Lung (tissue), 12 donors: ENCODE measurements around the gene RGS17. TPM values are rescaled to one million over a fixed set of nuclear protein-coding genes. Genes with fewer than 3 reads are reported as not detected.

Source experiments
- ATAC-seq: fragments of 200-7000 bp; cut with Tn5 transposase; one replicate; pipeline ENCODE4 v1.9.1; 2020; ENCODE audit warnings: moderate number of reproducible peaks; ENCODE audit not compliant: insufficient read depth, low FRiP score
- DNase-seq, 3 donors: peaks; one replicate each; pipeline ENCODE4 v3.0.0-alpha.2; 2013 to 2017
- H3K27ac ChIP-seq, 2 donors: one replicate each; pipeline ENCODE4 v1.5.1; 2013; ENCODE audit warnings: mild to moderate bottlenecking in 2 of 2, moderate library complexity in 2 of 2, control low read depth in 1 of 2, inconsistent platforms in 1 of 2, low read depth in 1 of 2, low read length in 1 of 2
- H3K27me3 ChIP-seq, 3 donors: one replicate each; pipeline ENCODE4 v1.5.1; 2013; ENCODE audit warnings: low read length in 2 of 3; ENCODE audit not compliant: control insufficient read depth in 3 of 3, insufficient read depth in 3 of 3
- H3K36me3 ChIP-seq, 4 donors: one replicate each; pipeline ENCODE4 v1.5.1; 2013; ENCODE audit warnings: low read length in 4 of 4, mild to moderate bottlenecking in 1 of 4, moderate library complexity in 1 of 4; ENCODE audit not compliant: control insufficient read depth in 4 of 4, insufficient read depth in 4 of 4
- H3K4me1 ChIP-seq, 5 donors: one replicate each; pipeline ENCODE4 v1.5.1; 2013; ENCODE audit warnings: low read length in 5 of 5, mild to moderate bottlenecking in 2 of 5, moderate library complexity in 1 of 5; ENCODE audit not compliant: control insufficient read depth in 5 of 5, insufficient read depth in 5 of 5
- H3K4me3 ChIP-seq: one replicate; pipeline ENCODE4 v1.5.1; 2013; ENCODE audit warnings: mild to moderate bottlenecking, control low read depth, moderate library complexity
- H3K9ac ChIP-seq, 2 donors: one replicate each; pipeline ENCODE4 v1.5.1; 2013; ENCODE audit warnings: low read length in 2 of 2, control low read depth in 1 of 2; ENCODE audit not compliant: insufficient read depth in 1 of 2
- H3K9me3 ChIP-seq, 4 donors: one replicate each; pipeline ENCODE4 v1.5.1; 2013; ENCODE audit warnings: low read length in 3 of 4, mild to moderate bottlenecking in 1 of 4, moderate library complexity in 1 of 4; ENCODE audit not compliant: control insufficient read depth in 4 of 4, insufficient read depth in 3 of 4
- WGBS, 2 donors: extraction: QIAGEN DNeasy Blood & Tissue Kit; methylation state at CpG; one replicate each; pipeline ENCODE4 v1.1.7; 2013; 5-methylcytosine and 5-hydroxymethylcytosine counted together
- polyA plus RNA-seq, 2 donors: library from polyadenylated mRNA; stranded (reverse); fragments of 200-250 nt; gene quantifications; one replicate each; pipeline ENCODE4 v1.2.1, GENCODE V29; 2013
- total RNA-seq, 2 donors: library from RNA; depleted of rRNA in 1 of 2; stranded (reverse); fragments of >200 nt in 1 of 2; gene quantifications; one replicate each; pipeline ENCODE4 v1.2.1, GENCODE V29; 2014 to 2021
- TF ChIP-seq, protein P1 (sequence below): IDR thresholded peaks from 2 replicates; pipeline ENCODE4 v1.5.1; 2012; ENCODE audit warnings: mild to moderate bottlenecking; ENCODE audit errors: control extremely low read depth, extremely low read depth
- donor health status: control.
- donor health status: control.
- donor health status: Bipolar disorder and iron deficiency.
- donor health status: healthy.
- donor health status: DM: yes; HTN: yes; CAD: no.

The RGS17 gene
- total and polyA plus RNA-seq, 4 donors = 0.17 to 1.7 (median 0.41) TPM

DNA sequence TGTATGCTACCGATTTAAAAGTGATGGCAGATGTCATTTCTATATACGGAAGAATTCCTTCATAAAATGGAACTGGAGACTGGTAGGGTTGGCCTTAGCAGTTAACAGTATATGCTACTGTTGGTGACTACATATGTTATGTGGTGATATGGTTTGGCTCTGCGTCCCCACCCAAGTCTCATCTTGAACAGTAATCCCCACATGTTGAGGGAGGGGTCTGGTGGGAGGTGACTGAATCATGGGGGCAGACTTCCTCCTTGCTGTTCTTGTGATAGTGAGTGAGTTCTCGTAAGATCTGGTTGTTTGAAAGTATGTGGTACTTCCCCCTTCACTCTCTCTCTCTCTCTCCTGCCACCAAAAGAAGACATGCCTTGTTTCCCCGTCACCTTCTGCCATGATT is 29.6 kb downstream of the RGS17 start:
- Histone ChIP-seq H3K27me3 (no peaks in the 10 kb centered on the region), H3K9ac (no peak overlapping the region), H3K4me1 (no peaks in the 10 kb centered on the region), H3K9me3 (peaks cover 0 to 2% (median 0%) of the 10 kb centered on the region in 4 donors), H3K36me3 (no peaks in the 10 kb centered on the region), H3K27ac (no peak overlapping the region), H3K4me3 (no peak overlapping the region)
- TF ChIP-seq, protein P1, sequence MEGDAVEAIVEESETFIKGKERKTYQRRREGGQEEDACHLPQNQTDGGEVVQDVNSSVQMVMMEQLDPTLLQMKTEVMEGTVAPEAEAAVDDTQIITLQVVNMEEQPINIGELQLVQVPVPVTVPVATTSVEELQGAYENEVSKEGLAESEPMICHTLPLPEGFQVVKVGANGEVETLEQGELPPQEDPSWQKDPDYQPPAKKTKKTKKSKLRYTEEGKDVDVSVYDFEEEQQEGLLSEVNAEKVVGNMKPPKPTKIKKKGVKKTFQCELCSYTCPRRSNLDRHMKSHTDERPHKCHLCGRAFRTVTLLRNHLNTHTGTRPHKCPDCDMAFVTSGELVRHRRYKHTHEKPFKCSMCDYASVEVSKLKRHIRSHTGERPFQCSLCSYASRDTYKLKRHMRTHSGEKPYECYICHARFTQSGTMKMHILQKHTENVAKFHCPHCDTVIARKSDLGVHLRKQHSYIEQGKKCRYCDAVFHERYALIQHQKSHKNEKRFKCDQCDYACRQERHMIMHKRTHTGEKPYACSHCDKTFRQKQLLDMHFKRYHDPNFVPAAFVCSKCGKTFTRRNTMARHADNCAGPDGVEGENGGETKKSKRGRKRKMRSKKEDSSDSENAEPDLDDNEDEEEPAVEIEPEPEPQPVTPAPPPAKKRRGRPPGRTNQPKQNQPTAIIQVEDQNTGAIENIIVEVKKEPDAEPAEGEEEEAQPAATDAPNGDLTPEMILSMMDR = no peak
- ATAC-seq (no peak), DNase-seq (no peak)
- 87 to 90% methylated on average over 5 of the region's 5 CpGs for WGBS, 2 donors

DNA sequence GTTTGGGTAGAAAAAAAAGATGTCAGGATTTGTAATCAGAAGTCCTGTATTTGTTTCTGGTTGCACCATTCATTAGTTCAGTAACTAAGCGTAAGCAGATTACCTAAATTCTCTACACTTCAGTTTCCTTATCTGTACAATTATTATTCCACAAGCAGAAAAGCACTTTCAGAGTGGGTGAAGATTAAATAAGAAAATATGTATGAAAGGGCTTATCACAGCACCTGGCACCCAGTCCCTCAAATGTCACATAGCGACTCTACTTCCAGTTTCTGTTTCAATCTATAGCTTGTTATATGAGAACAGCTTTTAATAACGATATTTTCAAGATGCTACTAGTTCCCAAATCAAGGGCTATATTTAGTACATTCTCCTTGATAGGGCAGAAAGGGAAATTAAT is 31.4 kb downstream of the RGS17 start:
- H3K36me3 ChIP-seq = no peaks in the 10 kb centered on the region
- H3K9me3 ChIP-seq = no peaks in the 10 kb centered on the region
- DNase-seq (no peak), ATAC-seq (no peak)
- no peaks in the 10 kb centered on the region for H3K4me1 ChIP-seq
- WGBS, 2 donors = 54 to 69% methylated on average over 3 of the region's 3 CpGs
- no peak overlapping the region for H3K9ac ChIP-seq
- H3K4me3 ChIP-seq = no peak overlapping the region
- H3K27me3 ChIP-seq = no peaks in the 10 kb centered on the region
- no peak overlapping the region for H3K27ac ChIP-seq
- TF ChIP-seq, protein P1 = no peak

DNA sequence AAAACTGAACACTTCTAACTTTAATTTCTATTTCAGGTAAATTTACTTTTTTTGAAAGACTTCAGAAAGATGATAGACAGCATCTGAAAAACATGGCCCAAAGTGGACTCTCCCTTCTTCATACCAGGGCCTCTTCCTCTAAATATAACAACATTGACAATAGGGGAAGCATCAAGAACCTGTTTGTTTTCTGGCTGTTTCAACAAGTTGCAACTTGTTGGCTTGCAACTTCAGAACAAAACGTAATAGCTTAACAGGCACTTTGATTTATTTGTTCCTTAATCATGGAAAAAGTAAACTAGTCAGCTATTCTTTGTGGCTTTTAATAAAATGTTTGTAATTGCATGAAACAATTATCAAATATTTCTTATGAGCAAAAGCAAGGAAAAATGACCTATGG is 34.3 kb downstream of the RGS17 start:
- Histone ChIP-seq H3K9ac (no peak overlapping the region), H3K4me3 (no peak overlapping the region), H3K36me3 (no peaks in the 10 kb centered on the region), H3K4me1 (no peaks in the 10 kb centered on the region), H3K9me3 (no peaks in the 10 kb centered on the region), H3K27ac (no peak overlapping the region), H3K27me3 (no peaks in the 10 kb centered on the region)
- DNase-seq = no peak
- TF ChIP-seq, protein P1 = no peak
- ATAC-seq = no peak
- WGBS, 2 donors = 26 to 54% methylated on average over 1 of the region's 1 CpG

DNA sequence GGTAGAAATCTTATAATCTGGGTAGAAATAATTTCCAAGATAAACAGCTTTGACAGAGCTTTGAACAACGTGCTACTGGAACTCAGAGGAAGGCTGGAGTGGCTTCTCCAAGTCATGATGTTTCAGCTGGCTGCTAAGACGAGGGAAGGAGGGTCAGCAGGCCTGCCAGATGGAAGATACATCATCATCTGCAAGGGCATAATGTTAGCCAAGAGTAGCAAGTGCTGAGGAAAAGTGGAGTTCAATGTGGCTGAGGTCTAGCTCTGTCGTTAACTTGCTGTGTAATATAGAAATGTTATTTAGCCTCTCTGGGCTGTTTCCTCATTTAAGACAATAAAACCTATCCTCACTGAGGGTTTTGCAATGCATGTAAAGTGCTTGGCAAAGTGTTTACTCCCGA is 35.1 kb downstream of the RGS17 start:
- Histone ChIP-seq H3K4me1 (no peaks in the 10 kb centered on the region), H3K9ac (no peak overlapping the region), H3K9me3 (no peaks in the 10 kb centered on the region), H3K4me3 (no peak overlapping the region), H3K36me3 (no peaks in the 10 kb centered on the region), H3K27me3 (no peaks in the 10 kb centered on the region), H3K27ac (no peak overlapping the region)
- no peak for DNase-seq
- TF ChIP-seq, protein P1 = no peak
- WGBS, 2 donors = 36 to 70% methylated on average over 4 of the region's 4 CpGs
- ATAC-seq = no peak
